ENCODE data around the gene CAMKK2.

Gene CAMKK2

DNA sequence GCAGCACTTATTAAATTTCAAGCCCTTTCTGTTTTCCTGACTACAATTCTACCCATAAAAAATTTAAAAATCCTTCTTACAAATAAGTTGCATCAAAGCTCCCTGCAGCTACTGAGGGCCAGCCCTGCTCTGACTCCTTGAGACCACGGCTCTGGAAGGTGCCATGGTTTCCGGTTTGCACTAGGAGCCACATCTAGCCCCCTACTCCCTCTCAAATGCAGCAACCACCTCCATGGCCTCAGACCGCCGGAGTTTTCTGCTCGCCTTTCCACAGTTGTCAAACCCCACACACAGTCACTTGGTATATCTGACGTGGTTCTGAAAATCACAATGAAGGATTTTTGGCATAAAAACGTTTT is 56.5 kb downstream of the CAMKK2 start:
- no peak overlapping the region for H3K27ac ChIP-seq (ENCODE audit: extremely low read depth, low read depth, low read length)
- TF ChIP-seq TCF7L2 (IDR thresholded peaks at IDR 0.05; ENCODE audit: borderline replicate concordance, low read depth, low read length): no peak
- no peak for TF ChIP-seq ZNF530 (tag by site-specific recombination; IDR thresholded peaks at IDR 0.05; ENCODE audit: low read depth)
- no peak for TF ChIP-seq ZNF394 (tag by site-specific recombination; IDR thresholded peaks at IDR 0.05; ENCODE audit: borderline replicate concordance)
- TF ChIP-seq PRDM6 (tag by site-specific recombination; IDR thresholded peaks at IDR 0.05): no peak
- TF ChIP-seq, protein P1, sequence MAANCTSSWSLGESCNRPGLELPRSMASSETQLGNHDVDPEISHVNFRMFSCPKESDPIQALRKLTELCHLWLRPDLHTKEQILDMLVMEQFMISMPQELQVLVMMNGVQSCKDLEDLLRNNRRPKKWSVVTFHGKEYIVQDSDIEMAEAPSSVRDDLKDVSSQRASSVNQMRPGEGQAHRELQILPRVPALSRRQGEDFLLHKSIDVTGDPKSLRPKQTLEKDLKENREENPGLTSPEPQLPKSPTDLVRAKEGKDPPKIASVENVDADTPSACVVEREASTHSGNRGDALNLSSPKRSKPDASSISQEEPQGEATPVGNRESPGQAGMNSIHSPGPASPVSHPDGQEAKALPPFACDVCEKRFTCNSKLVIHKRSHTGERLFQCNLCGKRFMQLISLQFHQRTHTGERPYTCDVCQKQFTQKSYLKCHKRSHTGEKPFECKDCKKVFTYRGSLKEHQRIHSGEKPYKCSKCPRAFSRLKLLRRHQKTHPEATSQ (tag by site-specific recombination; IDR thresholded peaks at IDR 0.05): no peak
- TF ChIP-seq KLF7 (tag by site-specific recombination; IDR thresholded peaks at IDR 0.05; ENCODE audit: borderline replicate concordance): no peak
- no peak for TF ChIP-seq ZNF791 (tag by site-specific recombination; IDR thresholded peaks at IDR 0.05)
- TF ChIP-seq PRDM4 (tag by site-specific recombination; IDR thresholded peaks at IDR 0.05): no peak
- TF ChIP-seq ZNF529 (tag by site-specific recombination; IDR thresholded peaks at IDR 0.05; ENCODE audit: insufficient replicate concordance): no peak
- no peak for TF ChIP-seq ZNF416 (tag by site-specific recombination; IDR thresholded peaks at IDR 0.05)
- no peak for TF ChIP-seq ZNF324 (tag by site-specific recombination; IDR thresholded peaks at IDR 0.05)
- TF ChIP-seq, protein P2, sequence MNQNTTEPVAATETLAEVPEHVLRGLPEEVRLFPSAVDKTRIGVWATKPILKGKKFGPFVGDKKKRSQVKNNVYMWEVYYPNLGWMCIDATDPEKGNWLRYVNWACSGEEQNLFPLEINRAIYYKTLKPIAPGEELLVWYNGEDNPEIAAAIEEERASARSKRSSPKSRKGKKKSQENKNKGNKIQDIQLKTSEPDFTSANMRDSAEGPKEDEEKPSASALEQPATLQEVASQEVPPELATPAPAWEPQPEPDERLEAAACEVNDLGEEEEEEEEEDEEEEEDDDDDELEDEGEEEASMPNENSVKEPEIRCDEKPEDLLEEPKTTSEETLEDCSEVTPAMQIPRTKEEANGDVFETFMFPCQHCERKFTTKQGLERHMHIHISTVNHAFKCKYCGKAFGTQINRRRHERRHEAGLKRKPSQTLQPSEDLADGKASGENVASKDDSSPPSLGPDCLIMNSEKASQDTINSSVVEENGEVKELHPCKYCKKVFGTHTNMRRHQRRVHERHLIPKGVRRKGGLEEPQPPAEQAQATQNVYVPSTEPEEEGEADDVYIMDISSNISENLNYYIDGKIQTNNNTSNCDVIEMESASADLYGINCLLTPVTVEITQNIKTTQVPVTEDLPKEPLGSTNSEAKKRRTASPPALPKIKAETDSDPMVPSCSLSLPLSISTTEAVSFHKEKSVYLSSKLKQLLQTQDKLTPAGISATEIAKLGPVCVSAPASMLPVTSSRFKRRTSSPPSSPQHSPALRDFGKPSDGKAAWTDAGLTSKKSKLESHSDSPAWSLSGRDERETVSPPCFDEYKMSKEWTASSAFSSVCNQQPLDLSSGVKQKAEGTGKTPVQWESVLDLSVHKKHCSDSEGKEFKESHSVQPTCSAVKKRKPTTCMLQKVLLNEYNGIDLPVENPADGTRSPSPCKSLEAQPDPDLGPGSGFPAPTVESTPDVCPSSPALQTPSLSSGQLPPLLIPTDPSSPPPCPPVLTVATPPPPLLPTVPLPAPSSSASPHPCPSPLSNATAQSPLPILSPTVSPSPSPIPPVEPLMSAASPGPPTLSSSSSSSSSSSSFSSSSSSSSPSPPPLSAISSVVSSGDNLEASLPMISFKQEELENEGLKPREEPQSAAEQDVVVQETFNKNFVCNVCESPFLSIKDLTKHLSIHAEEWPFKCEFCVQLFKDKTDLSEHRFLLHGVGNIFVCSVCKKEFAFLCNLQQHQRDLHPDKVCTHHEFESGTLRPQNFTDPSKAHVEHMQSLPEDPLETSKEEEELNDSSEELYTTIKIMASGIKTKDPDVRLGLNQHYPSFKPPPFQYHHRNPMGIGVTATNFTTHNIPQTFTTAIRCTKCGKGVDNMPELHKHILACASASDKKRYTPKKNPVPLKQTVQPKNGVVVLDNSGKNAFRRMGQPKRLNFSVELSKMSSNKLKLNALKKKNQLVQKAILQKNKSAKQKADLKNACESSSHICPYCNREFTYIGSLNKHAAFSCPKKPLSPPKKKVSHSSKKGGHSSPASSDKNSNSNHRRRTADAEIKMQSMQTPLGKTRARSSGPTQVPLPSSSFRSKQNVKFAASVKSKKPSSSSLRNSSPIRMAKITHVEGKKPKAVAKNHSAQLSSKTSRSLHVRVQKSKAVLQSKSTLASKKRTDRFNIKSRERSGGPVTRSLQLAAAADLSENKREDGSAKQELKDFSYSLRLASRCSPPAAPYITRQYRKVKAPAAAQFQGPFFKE (tag by site-specific recombination; IDR thresholded peaks at IDR 0.05; ENCODE audit: borderline replicate concordance): no peak
- no peak for TF ChIP-seq PBX3 (CRISPR knock-in tag; IDR thresholded peaks at IDR 0.05)
- TF ChIP-seq TSHZ1 (tag by site-specific recombination; IDR thresholded peaks at IDR 0.05; ENCODE audit: borderline replicate concordance): no peak
- TF ChIP-seq OSR2 (tag by site-specific recombination; IDR thresholded peaks at IDR 0.05): no peak
- no peak for TF ChIP-seq MYNN (tag by site-specific recombination; IDR thresholded peaks at IDR 0.05; ENCODE audit: borderline replicate concordance)
- ChIA-PET POLR2A (no interaction called here), CTCF (interaction anchor here (1.0 kb wide), 1 partner anchor 160 kb away, joined by 3 read pairs; no protein-coding TSS in a partner anchor)
- no peak overlapping the region for H3K4me3 ChIP-seq (ENCODE audit: low read depth, low read length)
- H3K4me1 ChIP-seq (ENCODE audit: control insufficient read depth, insufficient read depth, low read length): no peaks in the 10 kb centered on the region
- H3K36me3 ChIP-seq (ENCODE audit: control insufficient read depth in 2 of 2, insufficient read depth in 1 of 2, low read length in 2 of 2): peaks cover 8 to 46% of the 10 kb centered on the region in 2 experiments; a peak in 2 of 3 replicates
- H3K9me3 ChIP-seq (ENCODE audit: control insufficient read depth, insufficient read depth, low read depth, low read length): no peaks in the 10 kb centered on the region
